NT2/D1 (cell line): Measurements from ENCODE around the gene SLC22A31.

Experiments used
- DNase-seq: peaks from one replicate; pipeline ENCODE4 v3.0.0-alpha.2; 2011; ENCODE audit warnings: low read depth, low spot score
- H3K27me3 ChIP-seq: 2 replicates; pipeline ENCODE4 v1.6.0; 2011; ENCODE audit warnings: mild to moderate bottlenecking; ENCODE audit not compliant: insufficient read length, insufficient read depth
- H3K36me3 ChIP-seq: 2 replicates; pipeline ENCODE4 v1.6.1; 2011; ENCODE audit warnings: mild to moderate bottlenecking, low read length, mixed read lengths; ENCODE audit not compliant: insufficient read depth, insufficient read length
- H3K4me1 ChIP-seq: 2 replicates; pipeline ENCODE4 v1.5.1; 2011; ENCODE audit not compliant: insufficient read depth, insufficient read length
- H3K4me3 ChIP-seq: 2 replicates; pipeline ENCODE4 v1.5.1; 2011; ENCODE audit warnings: low read depth; ENCODE audit not compliant: insufficient read length
- H3K9ac ChIP-seq: 2 replicates; pipeline ENCODE4 v1.6.0; 2011; ENCODE audit warnings: low read depth; ENCODE audit not compliant: insufficient read length
- H3K9me3 ChIP-seq: 2 replicates; pipeline ENCODE4 v1.5.1; 2011; ENCODE audit warnings: mild to moderate bottlenecking, low read length; ENCODE audit not compliant: insufficient read depth
- SUZ12 ChIP-seq: IDR thresholded peaks from 2 replicates; pipeline ENCODE4 v1.6.1; 2011; ENCODE audit not compliant: insufficient read length, insufficient read depth; ENCODE audit errors: extremely low read depth
- YY1 ChIP-seq: IDR thresholded peaks from 2 replicates; pipeline ENCODE4 v1.6.1; 2011; ENCODE audit not compliant: insufficient read length, insufficient read depth
- ZNF274 ChIP-seq: IDR thresholded peaks from 2 replicates; pipeline ENCODE4 v1.6.1; 2011; ENCODE audit warnings: mild to moderate bottlenecking, low read depth, low read length

SLC22A31 gene

DNA sequence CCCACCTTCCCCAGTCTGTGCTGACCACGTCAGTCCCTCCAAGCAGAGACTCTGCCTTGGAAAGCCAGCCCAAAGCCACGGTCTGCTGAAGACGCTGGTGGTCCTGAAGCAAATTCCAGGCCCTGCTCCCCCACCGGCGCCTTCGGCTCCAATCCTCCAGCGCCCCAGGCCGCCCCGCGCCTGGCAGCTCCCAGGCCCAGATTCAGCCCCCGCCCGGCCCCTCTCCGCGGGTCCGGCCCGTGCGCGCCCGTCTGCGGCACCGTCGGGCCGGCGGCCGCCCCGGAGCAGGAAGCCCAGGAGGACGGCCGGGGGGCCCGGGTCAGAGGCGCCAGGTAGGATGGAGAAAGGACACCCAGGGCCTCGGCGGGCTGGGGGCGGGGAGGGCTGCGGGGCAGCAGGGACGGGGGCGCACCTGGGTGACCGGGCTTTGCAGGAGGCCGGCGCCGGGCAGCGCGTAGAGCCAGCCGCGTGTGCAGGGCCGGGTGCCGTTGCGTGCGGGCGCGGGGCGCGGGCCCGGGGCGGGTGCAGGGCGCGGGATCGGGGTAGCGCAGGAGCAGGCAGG lies 594 bp upstream of the SLC22A31 start:
- Histone ChIP-seq H3K9ac (peak overlapping the region; percentile 85), H3K4me3 (peak overlapping the region; percentile 75), H3K9me3 (no peaks in the 10 kb centered on the region; the same call in 1 of the 2 replicates), H3K4me1 (peaks cover 18% of the 10 kb centered on the region), H3K27me3 (peaks cover 50% of the 10 kb centered on the region), H3K36me3 (no peaks in the 10 kb centered on the region)
- no peak for TF ChIP-seq SUZ12
- no peak for TF ChIP-seq ZNF274
- TF ChIP-seq YY1, result no peak
- DNase-seq, result no peak

DNA sequence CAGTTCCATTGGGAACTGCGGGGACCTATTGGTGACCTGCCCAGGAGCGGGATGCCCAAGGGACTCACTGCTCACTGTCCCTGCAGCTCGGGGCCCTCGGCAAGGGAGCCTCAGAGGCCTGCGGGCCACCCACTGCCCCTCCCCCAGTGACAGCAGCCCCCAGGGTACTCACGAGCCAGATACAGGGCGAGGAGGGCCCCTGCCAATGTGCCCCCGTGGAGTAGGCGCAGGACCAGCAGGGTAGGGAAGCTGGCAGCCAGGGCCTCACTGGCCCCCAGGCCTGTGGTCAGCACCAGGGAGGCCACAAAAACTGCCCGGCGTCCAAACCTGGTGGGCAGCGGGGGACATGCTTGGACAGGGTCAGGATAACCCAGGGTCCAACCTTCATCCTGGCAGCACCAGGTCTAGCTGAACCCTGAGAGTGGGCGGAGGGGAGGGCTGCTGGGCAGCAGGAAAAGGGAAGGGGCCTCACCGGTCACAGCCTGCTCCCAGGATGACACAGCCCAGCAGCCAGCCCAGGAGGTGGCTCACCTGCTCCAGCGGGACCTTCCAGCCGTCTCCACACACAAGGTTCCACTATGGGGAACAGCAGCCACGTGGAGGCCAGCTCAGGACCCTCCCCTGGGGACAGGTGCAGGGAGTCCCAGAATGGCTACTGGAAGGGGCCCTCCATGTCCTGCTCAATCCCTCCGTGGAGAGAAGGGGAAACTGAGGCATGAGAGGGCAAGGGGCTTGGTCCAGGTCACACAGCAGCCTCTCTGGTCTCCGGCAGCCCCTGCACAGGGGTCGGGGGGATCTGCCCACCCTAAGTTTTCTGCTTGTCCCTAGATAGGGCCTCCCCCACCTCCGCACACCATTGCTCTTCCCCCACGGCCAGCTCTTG lies 855 bp downstream of the SLC22A31 start:
- Histone ChIP-seq H3K36me3 (no peaks in the 10 kb centered on the region), H3K9me3 (no peaks in the 10 kb centered on the region; the same call in 1 of the 2 replicates), H3K9ac (peak overlapping the region; percentile 85), H3K27me3 (peaks cover 48% of the 10 kb centered on the region), H3K4me1 (peaks cover 25% of the 10 kb centered on the region), H3K4me3 (peak overlapping the region; percentile 11)
- DNase-seq, result no peak
- TF ChIP-seq YY1 (no peak), ZNF274 (no peak), SUZ12 (no peak)

GRCh38 chr16:89198417-89199240 lies 1.7 kb downstream of the SLC22A31 start:
- TF ChIP-seq SUZ12, result no peak
- Histone ChIP-seq H3K27me3 (peaks cover 39% of the 10 kb centered on the region), H3K9me3 (no peaks in the 10 kb centered on the region; the same call in 1 of the 2 replicates), H3K4me3 (no peak overlapping the region), H3K4me1 (peaks cover 29% of the 10 kb centered on the region), H3K36me3 (no peaks in the 10 kb centered on the region), H3K9ac (no peak overlapping the region)
- DNase-seq, result no peak

GRCh38 chr16:89197633-89198416 lies 2.5 kb downstream of the SLC22A31 start:
- Histone ChIP-seq H3K9ac (no peak overlapping the region), H3K27me3 (peaks cover 31% of the 10 kb centered on the region), H3K36me3 (no peaks in the 10 kb centered on the region), H3K9me3 (no peaks in the 10 kb centered on the region; the same call in 1 of the 2 replicates), H3K4me3 (no peak overlapping the region), H3K4me1 (peaks cover 29% of the 10 kb centered on the region)
- no peak for DNase-seq
- no peak for TF ChIP-seq SUZ12
- no peak for TF ChIP-seq YY1
- TF ChIP-seq ZNF274, result no peak

- peaks cover 29% of the 10 kb centered on the region for H3K4me1 ChIP-seq
- H3K4me3 ChIP-seq, result no peak overlapping the region
- H3K27me3 ChIP-seq, result peaks cover 25% of the 10 kb centered on the region
- H3K9me3 ChIP-seq, result no peaks in the 10 kb centered on the region
- H3K36me3 ChIP-seq, result no peaks in the 10 kb centered on the region
- no peak for DNase-seq
- TF ChIP-seq SUZ12 (no peak), YY1 (no peak), ZNF274 (no peak)
- H3K9ac ChIP-seq, result no peak overlapping the region
These were observed 3.2 kb downstream of the SLC22A31 start for GRCh38 chr16:89197033-89197632.

- Histone ChIP-seq H3K27me3 (peaks cover 29% of the 10 kb centered on the region), H3K9ac (no peak overlapping the region), H3K4me3 (no peak overlapping the region), H3K9me3 (peaks cover 7% of the 10 kb centered on the region; the same call in 1 of the 2 replicates), H3K4me1 (peaks cover 32% of the 10 kb centered on the region), H3K36me3 (no peaks in the 10 kb centered on the region)
- TF ChIP-seq YY1 (no peak), SUZ12 (no peak), ZNF274 (no peak)
- no peak for DNase-seq
These were observed 4.7 kb downstream of the SLC22A31 start for GRCh38 chr16:89195521-89196171.
